ENCODE measurements around the gene TARM1. TPM values are rescaled to one million over a fixed set of nuclear protein-coding genes. Genes with fewer than 3 reads are reported as not detected.

The TARM1 gene
- total and polyA plus RNA-seq, 2 of the 8 experiments (the other 6 are each of a cell fraction or from before 2014, with no cell fraction given) = not detected

GRCh38 chr19:54107876-54108490 is 26.8 kb upstream of the TARM1 start:
- no peak overlapping the region for H4K8ac ChIP-seq (ENCODE audit: extremely low read depth, insufficient read depth, low read length)
- 85% methylated on average over 21 of the region's 21 CpGs; no CpG with 5 or more reads in 1 of the 2 experiments for WGBS, 2 experiments (ENCODE audit: extremely low coverage in 1 of 2, insufficient coverage in 1 of 2, insufficient read length in 1 of 2, insufficient replicate concordance in 2 of 2, low coverage in 1 of 2, low lambda C conversion rate in 2 of 2, missing lambda C conversion rate in 1 of 2)
- no peak overlapping the region for H3K4ac ChIP-seq (replicated peaks; ENCODE audit: insufficient read length, low read depth, low read length)
- H4K91ac ChIP-seq (replicated peaks; ENCODE audit: insufficient read length, low read length) = no peak overlapping the region
- H3K4me1 ChIP-seq (replicated peaks in 1 of 4; ENCODE audit: control insufficient read depth in 3 of 4, insufficient read depth in 4 of 4, low read length in 3 of 4) = 0 out of 7 replicates have a peak, but pooled peaks cover 0 to 2% (median 0%) of the 10 kb centered on the region in 4 experiments
- no peak overlapping the region for H3K14ac ChIP-seq (ENCODE audit: insufficient read length)
- H3K18ac ChIP-seq (ENCODE audit: extremely low read depth, low read length) = no peak overlapping the region
- H3K23me2 ChIP-seq (ENCODE audit: low read depth, low read length) = peaks cover 5% of the 10 kb centered on the region
- H2AK5ac ChIP-seq (ENCODE audit: low read depth, low read length) = no peak overlapping the region
- no peak overlapping the region for H4K5ac ChIP-seq (ENCODE audit: insufficient read length, low read depth, low read length)
- no peaks in the 10 kb centered on the region; the same call in 1 of the 2 replicates for H3K79me1 ChIP-seq (ENCODE audit: low read depth, low read length)
- H2BK15ac ChIP-seq (ENCODE audit: low read length) = no peak overlapping the region
- CTCF ChIA-PET (ENCODE audit: partially characterized antibody) = interaction anchor here (1.1 kb wide), 1 partner anchor 11 kb away, joined by 3 read pairs; no protein-coding TSS in a partner anchor
- no peak for TF ChIP-seq RFX5 (IDR thresholded peaks at IDR 0.05; ENCODE audit: borderline replicate concordance, low read depth, low read length)
- H3K79me2 ChIP-seq (ENCODE audit: control insufficient read depth in 1 of 2, insufficient read depth in 2 of 2, low read length in 2 of 2) = peaks cover 0 to 11% of the 10 kb centered on the region in 2 experiments; a peak in 2 of 4 replicates
- no peak for FAIRE-seq
- POLR2A ChIA-PET (ENCODE audit: partially characterized antibody) = interaction anchor here (0.6 to 9.2 kb wide), 7 partner anchors 9 to 40 kb away, joined by 3 to 116 read pairs (median 5); partner anchors contain the start of genes CNOT3, PRPF31 and TFPT
- no peak overlapping the region for H2AFZ ChIP-seq (ENCODE audit: low read length)
- no peak overlapping the region for H3K4me2 ChIP-seq (ENCODE audit: insufficient read depth in 1 of 2, low read depth in 2 of 2, low read length in 2 of 2)
- no peak overlapping the region for H3K4me3 ChIP-seq (ENCODE audit: extremely low read depth in 1 of 4, insufficient read depth in 2 of 4, low read depth in 3 of 4, low read length in 4 of 4)
- H4K20me1 ChIP-seq (replicated peaks in 1 of 2; ENCODE audit: control insufficient read depth in 1 of 2, insufficient read depth in 2 of 2, low read length in 2 of 2) = peaks cover 3 to 16% of the 10 kb centered on the region in 2 experiments
- H2BK12ac ChIP-seq (ENCODE audit: low read depth, low read length) = no peak overlapping the region
- H2BK20ac ChIP-seq (ENCODE audit: low read length) = no peak overlapping the region
- no peak overlapping the region for H3K27ac ChIP-seq (ENCODE audit: low read depth, low read length)
- H2BK120ac ChIP-seq (replicated peaks; ENCODE audit: low read depth, low read length) = no peak overlapping the region
- H3K23ac ChIP-seq (ENCODE audit: insufficient read length) = no peak overlapping the region
- no peaks in the 10 kb centered on the region for H3K9me3 ChIP-seq (ENCODE audit: insufficient read depth in 2 of 2, low read depth in 1 of 2, low read length in 1 of 2)
- no peak overlapping the region for H2BK5ac ChIP-seq (ENCODE audit: low read depth, low read length)
- no peak overlapping the region for H3K56ac ChIP-seq (replicated peaks; ENCODE audit: insufficient read length, low read depth, low read length)
- H3K9ac ChIP-seq (replicated peaks in 1 of 4; ENCODE audit: extremely low read depth in 1 of 4, low read depth in 3 of 4, low read length in 3 of 4) = no peak overlapping the region
- peaks cover 18 to 54% (median 45%) of the 10 kb centered on the region in 4 experiments for H3K36me3 ChIP-seq (ENCODE audit: control insufficient read depth in 2 of 4, insufficient read depth in 4 of 4, low read length in 3 of 4)
- H3K27me3 ChIP-seq (replicated peaks in 1 of 4; ENCODE audit: control insufficient read depth in 3 of 4, extremely low read depth in 1 of 4, insufficient read depth in 3 of 4, low read length in 3 of 4) = no peaks in the 10 kb centered on the region
- DNase-seq (ENCODE audit: low read depth in 1 of 2, low spot score in 2 of 2) = no peak
